HCT116 (cell line): Measurements from ENCODE around the gene UBE2L6. TPM values are rescaled to one million over a fixed set of nuclear protein-coding genes. Genes with fewer than 3 reads are reported as not detected.
A peak's percentile ranks its signal among the peaks of the same experiment; 100 is the strongest.

Source experiments
- ATAC-seq: fragments of 200-7000 bp; cut with Tn5 transposase; 2 replicates; pipeline ENCODE4 v1.9.1; 2020; ENCODE audit warnings: mild to moderate bottlenecking, moderate library complexity
- BruUV-seq: library from RNA; stranded (reverse); fragments of 400-500 nt; replicated peaks from 2 replicates; lab custom pipeline; 2021; lab: Mats Ljungman, UMichigan
- CTCF ChIA-PET: fragments of 300-600 bp; sonication (Branson Sonifier 250); formaldehyde crosslinking; loops from one replicate; lab custom pipeline; 2021; ENCODE audit warnings: antibody characterized with exemption; lab: Charles Lee
- POLR2A ChIA-PET: fragments of 300-600, 350-600 bp; sonication (Branson Sonifier 250); formaldehyde crosslinking; loops from one replicate; lab custom pipeline; 2021; ENCODE audit warnings: antibody characterized with exemption; lab: Charles Lee
- RAD21 ChIA-PET, 2 experiments: fragments of 300-600 bp; sonication (Branson Sonifier 250); formaldehyde crosslinking; loops; one replicate each; lab custom pipeline; 2023; ENCODE audit warnings: low total read pairs in 2 of 2; ENCODE audit not compliant: uncharacterized antibody in 2 of 2, unreplicated experiment in 2 of 2, low non-redundant PET in 1 of 2; lab: Charles Lee
- DNase-seq: peaks from one replicate; pipeline ENCODE4 v3.0.0-alpha.2; 2010; ENCODE audit warnings: low read depth, low spot score
- H2AFZ ChIP-seq: fragments of 200-600 bp; shearing (Covaris generic), sonication (generic); 2 replicates; pipeline ENCODE4 v1.6.1; 2017; ENCODE audit warnings: low read depth, mixed run types, mixed read lengths, antibody characterized with exemption, low read length; ENCODE audit not compliant: poor library complexity, severe bottlenecking
- H3K27ac ChIP-seq: 2 replicates; pipeline ENCODE4 v1.5.1; 2012; ENCODE audit warnings: low read depth, low read length
- H3K27me3 ChIP-seq: fragments of 200-600 bp; sonication (generic); 2 replicates; pipeline ENCODE4 v1.6.1; 2016; ENCODE audit warnings: mixed run types, low read length, mixed read lengths; ENCODE audit not compliant: insufficient read depth
- H3K36me3 ChIP-seq, 2 experiments: fragments of 200-500 bp in 1 of 2; fragments of 200-600 bp in 1 of 2; sonication (Bioruptor generic) in 1 of 2; sonication (generic) in 1 of 2; 2 replicates each; pipeline versions ENCODE4 v1.5.1 to v1.6.1; 2014 to 2016; ENCODE audit warnings: low read length in 2 of 2, inconsistent platforms in 1 of 2, mixed read lengths in 1 of 2, mixed run types in 1 of 2; ENCODE audit not compliant: insufficient read depth in 2 of 2, control insufficient read depth in 1 of 2
- H3K4me1 ChIP-seq, 2 experiments: fragments of 200-600 bp in 1 of 2; sonication (generic) in 1 of 2; 2 replicates each; pipeline versions ENCODE4 v1.5.1 to v1.6.1; 2012 to 2017; ENCODE audit warnings: low read length in 2 of 2, inconsistent platforms in 1 of 2, mild to moderate bottlenecking in 1 of 2, mixed read lengths in 1 of 2, mixed run types in 1 of 2, moderate library complexity in 1 of 2; ENCODE audit not compliant: insufficient read depth in 2 of 2, control insufficient read depth in 1 of 2
- H3K4me2 ChIP-seq: fragments of 200-600 bp; sonication (generic); 2 replicates; pipeline ENCODE4 v1.6.1; 2017; ENCODE audit warnings: mixed run types, low read length, mixed read lengths
- H3K4me3 ChIP-seq, 2 experiments: fragments of 200-600 bp in 1 of 2; sonication (generic) in 1 of 2; replicated peaks in 1 of 2; 2 replicates each; pipeline ENCODE4 v1.5.1; 2011 to 2016; ENCODE audit warnings: low read length in 2 of 2, control low read depth in 1 of 2, low read depth in 1 of 2, mild to moderate bottlenecking in 1 of 2, mixed read lengths in 1 of 2, mixed run types in 1 of 2
- H3K79me2 ChIP-seq: fragments of 200-600 bp; sonication (generic); 2 replicates; pipeline ENCODE4 v1.6.1; 2017; ENCODE audit warnings: mild to moderate bottlenecking, mixed run types, low read length, moderate library complexity, mixed read lengths; ENCODE audit not compliant: insufficient read depth
- H3K9ac ChIP-seq: fragments of 200-600 bp; sonication (generic); 2 replicates; pipeline ENCODE4 v1.6.1; 2016; ENCODE audit warnings: low read length, mixed read lengths
- H3K9me2 ChIP-seq: fragments of 200-600 bp; sonication (generic), shearing (Covaris generic); 2 replicates; pipeline ENCODE4 v1.6.1; 2017; ENCODE audit warnings: mixed run types, mild to moderate bottlenecking, moderate library complexity; ENCODE audit not compliant: insufficient read depth
- H3K9me3 ChIP-seq, 2 experiments: fragments of 200-500 bp in 1 of 2; fragments of 200-600 bp in 1 of 2; sonication (Bioruptor generic) in 1 of 2; sonication (generic) in 1 of 2; 2 replicates each; pipeline ENCODE4 v1.6.1; 2014 to 2017; ENCODE audit warnings: low read length in 2 of 2, mixed read lengths in 2 of 2, inconsistent platforms in 1 of 2, low read depth in 1 of 2, mild to moderate bottlenecking in 1 of 2, mixed run types in 1 of 2, moderate library complexity in 1 of 2; ENCODE audit not compliant: control insufficient read depth in 1 of 2, insufficient read depth in 1 of 2
- H4K20me1 ChIP-seq: fragments of 200-600 bp; sonication (generic), shearing (Covaris generic); 2 replicates; pipeline ENCODE4 v1.6.1; 2017; ENCODE audit warnings: mixed run types, mild to moderate bottlenecking, moderate library complexity; ENCODE audit not compliant: insufficient read depth
- EGR1 ChIP-seq: IDR thresholded peaks from 2 replicates; pipeline ENCODE4 v1.6.1; 2012; ENCODE audit warnings: low read depth
- POLR2A ChIP-seq: IDR thresholded peaks from 2 replicates; pipeline ENCODE4 v1.7.0; 2011; ENCODE audit warnings: borderline replicate concordance; ENCODE audit not compliant: insufficient read depth, insufficient read length; ENCODE audit errors: extremely low read depth
- SIN3A ChIP-seq: IDR thresholded peaks from 2 replicates; pipeline ENCODE4 v1.6.1; 2012; ENCODE audit warnings: low read depth
- intact Hi-C: fragments of 100-400 bp; cut with micrococcal nuclease; formaldehyde crosslinking; loops from 2 replicates; pipeline ENCODE4 v1.10.0; 2022
- total RNA-seq: library from RNA; stranded (reverse); gene quantifications from one replicate; pipeline ENCODE4 v1.2.1, GENCODE V29; 2021; ENCODE audit not compliant: unreplicated experiment

Gene UBE2L6
- total RNA-seq, 1 experiment from 2014 or later, result 24.8 TPM

DNA sequence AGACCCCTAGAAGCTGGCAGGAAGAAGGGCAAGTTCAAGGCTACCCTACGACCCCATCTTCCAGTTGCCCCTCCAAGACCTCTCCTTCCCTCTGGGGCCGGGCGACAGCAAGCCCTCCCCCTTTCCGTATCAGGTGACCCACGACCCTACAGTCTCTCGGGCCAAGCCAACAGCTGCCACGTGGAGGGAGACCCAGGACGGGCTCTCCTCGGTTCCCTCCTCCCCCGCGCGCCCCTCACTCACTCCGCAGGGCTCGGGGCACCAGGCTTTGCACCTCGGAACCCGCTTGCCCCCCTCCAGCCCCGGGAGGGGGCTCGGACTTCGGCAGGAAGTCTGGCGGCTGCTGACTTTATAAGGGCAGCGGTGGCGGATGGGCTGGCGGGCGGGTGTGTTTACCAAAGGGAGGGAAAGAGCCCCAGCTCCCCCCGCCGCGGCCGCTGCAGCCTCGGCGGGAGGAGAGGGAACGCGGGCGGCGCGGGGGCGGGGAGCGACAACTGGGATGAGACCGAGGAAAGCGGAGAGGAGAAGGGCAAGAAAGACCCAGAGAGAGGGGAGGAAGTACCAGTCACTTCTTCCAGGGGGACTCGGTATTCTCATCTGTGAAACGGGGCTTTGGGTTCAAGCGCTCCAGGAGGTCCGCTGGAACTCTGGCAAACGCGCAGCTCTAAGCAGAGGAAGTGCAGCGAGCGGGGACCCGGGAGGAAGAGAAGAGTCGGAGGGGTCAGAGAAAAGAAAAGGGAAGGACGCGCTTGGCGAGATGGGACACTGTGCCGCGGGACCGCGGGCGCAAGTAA is 52.7 kb downstream of the UBE2L6 start:
- Histone ChIP-seq H3K9me3 (no peaks in the 10 kb centered on the region), H2AFZ (peak overlapping the region; percentile 35), H3K27ac (peak overlapping the region; percentile 45; the same call in 1 of the 2 replicates), H4K20me1 (no peaks in the 10 kb centered on the region), H3K9me2 (no peaks in the 10 kb centered on the region), H3K27me3 (no peaks in the 10 kb centered on the region), H3K36me3 (no peaks in the 10 kb centered on the region), H3K4me3 (peak overlapping the region; percentile 70 to 73), H3K4me1 (peaks cover 3 to 15% of the 10 kb centered on the region in 2 experiments; a peak in 3 of 4 replicates), H3K9ac (peak overlapping the region; percentile 57), H3K4me2 (peak overlapping the region; percentile 96), H3K79me2 (no peaks in the 10 kb centered on the region)
- peak; percentile 56; the same call in 1 of the 2 replicates for TF ChIP-seq EGR1
- no peak for TF ChIP-seq SIN3A
- DNase-seq (no peak), ATAC-seq (peak; percentile 48)
- intact Hi-C loops, result no loop called here
- no TSS peak for BruUV-seq
- ChIA-PET CTCF (interaction anchor here (1.1 to 2.7 kb wide), 5 partner anchors 12 to 56 kb away, joined by 3 to 15 read pairs (median 4); partner anchors contain the start of gene RTN4RL2), POLR2A (interaction anchor here (2.4 kb wide), 1 partner anchor 21 kb away, joined by 7 read pairs; no protein-coding TSS in a partner anchor), RAD21 (no interaction called here)

DNA sequence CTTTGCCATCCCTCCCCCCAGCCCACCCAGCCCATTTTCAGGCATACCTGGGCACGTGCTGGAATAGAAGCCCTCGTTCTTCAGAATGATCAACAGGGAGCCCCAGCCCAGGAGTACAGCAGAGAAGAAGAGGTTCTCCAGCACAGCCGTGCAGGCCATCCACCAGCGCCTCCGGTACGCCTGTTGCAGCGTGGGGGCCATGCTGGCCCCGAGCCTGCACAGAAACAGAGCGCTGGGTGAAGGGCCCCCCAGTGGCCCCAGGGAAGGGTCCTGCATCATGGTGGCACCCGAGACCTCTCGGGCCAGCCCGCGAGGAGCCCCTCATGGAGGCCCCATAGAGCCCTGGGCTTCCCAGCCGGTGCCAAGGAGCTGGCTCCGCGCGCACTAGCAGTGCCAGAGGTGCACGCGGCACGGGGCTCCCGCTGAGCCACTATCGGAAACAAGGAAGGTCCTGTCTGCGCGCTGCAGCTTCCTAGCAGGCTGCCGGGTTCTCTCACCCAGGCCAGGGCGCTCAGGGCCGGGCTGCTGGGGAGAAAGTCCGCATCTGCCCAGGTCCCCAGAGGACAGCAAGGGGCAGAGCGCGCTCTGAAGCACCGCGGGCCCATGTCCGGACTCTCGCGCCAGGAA is 53.4 kb downstream of the UBE2L6 start:
- Histone ChIP-seq H3K79me2 (no peaks in the 10 kb centered on the region), H3K27me3 (no peaks in the 10 kb centered on the region), H3K9me3 (no peaks in the 10 kb centered on the region), H3K4me3 (peak overlapping the region; percentile 70 to 73; a peak in 3 of 4 replicates), H4K20me1 (no peaks in the 10 kb centered on the region), H3K9me2 (no peaks in the 10 kb centered on the region), H3K36me3 (no peaks in the 10 kb centered on the region), H3K4me2 (peak overlapping the region; percentile 96), H3K4me1 (peaks cover 3 to 15% of the 10 kb centered on the region in 2 experiments; a peak in 3 of 4 replicates), H3K9ac (no peak overlapping the region), H3K27ac (no peak overlapping the region), H2AFZ (no peak overlapping the region)
- RAD21 ChIA-PET, result no interaction called here
- intact Hi-C loops, result no loop called here
- CTCF ChIA-PET, result interaction anchor here (1.2 to 2.7 kb wide), 2 partner anchors 13 to 20 kb away, joined by 4 to 15 read pairs; no protein-coding TSS in a partner anchor
- no peak for DNase-seq
- BruUV-seq, result no TSS peak
- 0 out of 2 replicates have a peak, but pooled peaks have one; percentile 9 for ATAC-seq
- POLR2A ChIA-PET, result interaction anchor here (2.4 kb wide), 1 partner anchor 21 kb away, joined by 7 read pairs; no protein-coding TSS in a partner anchor
- TF ChIP-seq POLR2A, result no peak
- TF ChIP-seq, all 23 proteins: peak for 0
